ENCODE results near the gene SATB1. TPM values are rescaled to one million over a fixed set of nuclear protein-coding genes. Genes with fewer than 3 reads are reported as not detected.

Gene SATB1
- total RNA-seq, 4 donors from 2014 or later: 17.3 to 82.1 (median 51.9) TPM

DNA sequence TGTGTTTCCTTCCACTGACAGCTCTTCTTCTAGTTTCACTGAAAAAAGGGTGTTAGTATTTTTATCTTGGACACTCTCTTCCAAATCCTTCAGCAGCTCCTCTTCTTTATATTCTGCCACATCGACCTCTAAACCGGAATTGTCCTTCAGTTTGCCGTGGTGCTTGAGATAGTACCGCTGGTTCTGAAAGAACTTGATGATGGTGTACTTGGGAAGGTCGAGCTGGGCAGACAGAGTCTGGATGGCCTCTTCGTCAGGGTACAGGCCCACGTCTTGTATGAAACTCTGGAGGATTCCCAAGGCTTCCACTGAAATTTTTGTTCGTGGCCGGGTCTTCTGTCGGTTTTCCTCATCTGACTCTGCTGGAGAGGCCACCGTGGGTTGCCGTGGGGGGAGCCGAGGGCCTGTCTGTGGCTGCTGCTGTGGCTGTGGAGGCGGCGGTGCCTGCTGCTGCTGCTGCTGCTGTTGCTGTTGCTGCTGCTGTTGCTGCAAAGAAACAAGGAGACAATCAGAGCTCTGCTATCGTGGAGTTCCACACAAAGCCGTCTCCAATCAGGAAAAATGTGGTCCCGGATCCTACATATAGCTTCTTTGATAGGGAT lies 75.8 kb downstream of the SATB1 start:
- intact Hi-C loops (cut with DNase I; ENCODE audit: low total_unique reads): no loop called here

GRCh38 chr3:18346097-18346496 lies 79.0 kb downstream of the SATB1 start:
- Histone ChIP-seq H3K27me3 (no peaks in the 10 kb centered on the region), H3K9me3 (no peaks in the 10 kb centered on the region), H3K36me3 (no peaks in the 10 kb centered on the region), H3K4me3 (no peak overlapping the region), H3K27ac (no peak overlapping the region), H3K4me1 (no peaks in the 10 kb centered on the region)
- no peak for DNase-seq
- intact Hi-C loops (cut with DNase I; ENCODE audit: low total_unique reads): no loop called here
- no peak for TF ChIP-seq POLR2A (IDR thresholded peaks at IDR 0.05)
- TF ChIP-seq, protein P1, sequence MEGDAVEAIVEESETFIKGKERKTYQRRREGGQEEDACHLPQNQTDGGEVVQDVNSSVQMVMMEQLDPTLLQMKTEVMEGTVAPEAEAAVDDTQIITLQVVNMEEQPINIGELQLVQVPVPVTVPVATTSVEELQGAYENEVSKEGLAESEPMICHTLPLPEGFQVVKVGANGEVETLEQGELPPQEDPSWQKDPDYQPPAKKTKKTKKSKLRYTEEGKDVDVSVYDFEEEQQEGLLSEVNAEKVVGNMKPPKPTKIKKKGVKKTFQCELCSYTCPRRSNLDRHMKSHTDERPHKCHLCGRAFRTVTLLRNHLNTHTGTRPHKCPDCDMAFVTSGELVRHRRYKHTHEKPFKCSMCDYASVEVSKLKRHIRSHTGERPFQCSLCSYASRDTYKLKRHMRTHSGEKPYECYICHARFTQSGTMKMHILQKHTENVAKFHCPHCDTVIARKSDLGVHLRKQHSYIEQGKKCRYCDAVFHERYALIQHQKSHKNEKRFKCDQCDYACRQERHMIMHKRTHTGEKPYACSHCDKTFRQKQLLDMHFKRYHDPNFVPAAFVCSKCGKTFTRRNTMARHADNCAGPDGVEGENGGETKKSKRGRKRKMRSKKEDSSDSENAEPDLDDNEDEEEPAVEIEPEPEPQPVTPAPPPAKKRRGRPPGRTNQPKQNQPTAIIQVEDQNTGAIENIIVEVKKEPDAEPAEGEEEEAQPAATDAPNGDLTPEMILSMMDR (IDR thresholded peaks at IDR 0.05): no peak

More for the DNA sequence above, 75.8 kb downstream of the SATB1 start:
- Histone ChIP-seq H3K9me3 (no peaks in the 10 kb centered on the region), H3K4me1 (no peaks in the 10 kb centered on the region), H3K36me3 (no peaks in the 10 kb centered on the region), H3K27ac (no peak overlapping the region), H3K27me3 (no peaks in the 10 kb centered on the region), H3K4me3 (no peak overlapping the region)
- TF ChIP-seq, protein P1 (IDR thresholded peaks at IDR 0.05): no peak
- no peak for TF ChIP-seq POLR2A (IDR thresholded peaks at IDR 0.05)
- no peak for DNase-seq

DNA sequence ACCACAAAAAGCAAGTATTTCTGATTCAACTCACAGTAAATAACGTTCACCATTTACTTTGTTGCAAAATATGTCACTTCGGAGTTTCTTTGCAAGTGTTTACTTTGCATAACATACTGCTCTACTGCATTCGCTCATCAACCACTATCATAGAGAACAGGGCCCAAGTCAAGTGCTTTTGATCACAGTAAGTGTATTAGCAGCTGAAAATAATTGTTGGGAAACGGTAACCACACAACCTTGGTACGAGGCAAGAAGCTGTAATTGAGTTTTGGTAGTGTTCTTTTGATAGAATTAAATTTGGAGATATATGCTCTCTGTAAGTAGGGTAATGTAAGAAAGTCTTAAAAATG lies 80.1 kb downstream of the SATB1 start:
- no peak overlapping the region for H3K4me3 ChIP-seq
- TF ChIP-seq, protein P1 (IDR thresholded peaks at IDR 0.05): no peak
- no peak for TF ChIP-seq POLR2A (IDR thresholded peaks at IDR 0.05)
- no peaks in the 10 kb centered on the region for H3K27me3 ChIP-seq
- no peaks in the 10 kb centered on the region for H3K36me3 ChIP-seq
- H3K4me1 ChIP-seq: no peaks in the 10 kb centered on the region
- intact Hi-C loops (cut with DNase I; ENCODE audit: low total_unique reads): no loop called here
- H3K27ac ChIP-seq: no peak overlapping the region
- H3K9me3 ChIP-seq: no peaks in the 10 kb centered on the region
- DNase-seq: no peak

DNA sequence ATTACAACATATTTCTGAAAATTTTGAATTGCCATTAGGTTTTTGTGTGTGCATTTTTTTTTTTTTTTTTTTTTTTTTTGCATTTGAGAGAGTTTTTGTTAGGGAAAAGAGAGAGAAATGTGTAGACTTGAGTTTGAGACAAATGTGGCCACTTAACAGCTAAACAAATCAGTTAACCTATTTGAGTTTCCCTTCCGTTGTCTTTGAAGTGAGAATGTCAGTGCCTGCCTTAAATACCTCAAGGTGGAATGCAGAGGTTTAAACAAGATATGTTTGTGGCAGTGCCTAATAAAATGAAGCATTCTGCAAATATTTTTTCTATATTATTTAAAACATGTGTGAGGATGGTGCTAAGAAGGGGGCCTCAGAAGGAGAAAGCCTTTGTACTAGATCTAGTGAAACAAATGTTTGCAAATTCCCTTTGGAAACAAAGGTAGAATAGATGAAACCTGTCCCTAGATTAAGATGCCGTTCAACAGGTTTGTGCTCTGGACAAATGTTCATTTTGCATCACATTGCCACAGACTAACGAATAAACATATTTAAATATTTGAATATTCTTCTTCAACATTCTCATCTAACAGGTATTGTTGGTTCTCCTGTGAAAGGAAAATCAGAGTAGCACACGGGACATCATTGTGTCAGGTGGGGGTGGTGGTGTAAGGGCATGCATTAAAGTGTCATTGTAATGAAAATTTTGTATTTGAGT lies 80.7 kb downstream of the SATB1 start:
- H3K4me3 ChIP-seq: no peak overlapping the region
- H3K4me1 ChIP-seq: no peaks in the 10 kb centered on the region
- no peaks in the 10 kb centered on the region for H3K9me3 ChIP-seq
- no peak for DNase-seq
- H3K36me3 ChIP-seq: no peaks in the 10 kb centered on the region
- TF ChIP-seq, protein P1 (IDR thresholded peaks at IDR 0.05): no peak
- no peak for TF ChIP-seq POLR2A (IDR thresholded peaks at IDR 0.05)
- no peak overlapping the region for H3K27ac ChIP-seq
- no peaks in the 10 kb centered on the region for H3K27me3 ChIP-seq
- intact Hi-C loops (cut with DNase I; ENCODE audit: low total_unique reads): no loop called here

- Histone ChIP-seq H3K4me3 (no peak overlapping the region), H3K27me3 (no peaks in the 10 kb centered on the region), H3K27ac (no peak overlapping the region), H3K36me3 (no peaks in the 10 kb centered on the region), H3K4me1 (no peaks in the 10 kb centered on the region), H3K9me3 (no peaks in the 10 kb centered on the region)
- TF ChIP-seq, protein P1 (IDR thresholded peaks at IDR 0.05): no peak
- TF ChIP-seq POLR2A (IDR thresholded peaks at IDR 0.05): no peak
- intact Hi-C loops (cut with DNase I; ENCODE audit: low total_unique reads): no loop called here
- DNase-seq: no peak
Observed at GRCh38 chr3:18343809-18344208, 81.3 kb downstream of the SATB1 start.
